DND-41 (cell line): ENCODE data around the gene NLRX1.

Experiments used
- EZH2 ChIP-seq: IDR thresholded peaks from 3 replicates; pipeline ENCODE4 v1.6.1; 2012; ENCODE audit warnings: borderline replicate concordance, low read depth, mild to moderate bottlenecking, moderate library complexity, low read length, inconsistent platforms; ENCODE audit not compliant: severe bottlenecking
- TF ChIP-seq, protein P1 (sequence below): IDR thresholded peaks from 2 replicates; pipeline ENCODE4 v1.5.1; 2012; ENCODE audit warnings: borderline replicate concordance, low read length, moderate library complexity, mild to moderate bottlenecking; ENCODE audit not compliant: poor library complexity, severe bottlenecking; ENCODE audit errors: extremely low read depth

DNA sequence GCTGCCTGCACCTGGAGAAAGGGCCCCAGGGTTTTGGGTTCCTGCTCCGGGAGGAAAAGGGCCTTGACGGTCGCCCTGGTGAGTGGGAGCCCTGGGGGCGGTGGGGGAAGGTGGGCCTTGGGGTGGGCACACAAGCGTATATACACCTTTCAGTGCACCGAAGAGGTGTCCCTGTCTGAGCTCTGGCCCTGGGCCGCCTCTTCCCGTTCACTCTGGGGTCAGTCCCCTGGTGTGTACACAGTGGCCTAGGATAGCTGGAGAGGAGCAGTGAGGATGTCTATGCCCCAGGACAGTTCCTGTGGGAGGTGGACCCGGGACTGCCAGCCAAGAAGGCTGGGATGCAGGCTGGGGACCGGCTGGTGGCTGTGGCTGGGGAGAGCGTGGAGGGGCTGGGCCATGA lies 19.5 kb downstream of the NLRX1 start:
- TF ChIP-seq, protein P1, sequence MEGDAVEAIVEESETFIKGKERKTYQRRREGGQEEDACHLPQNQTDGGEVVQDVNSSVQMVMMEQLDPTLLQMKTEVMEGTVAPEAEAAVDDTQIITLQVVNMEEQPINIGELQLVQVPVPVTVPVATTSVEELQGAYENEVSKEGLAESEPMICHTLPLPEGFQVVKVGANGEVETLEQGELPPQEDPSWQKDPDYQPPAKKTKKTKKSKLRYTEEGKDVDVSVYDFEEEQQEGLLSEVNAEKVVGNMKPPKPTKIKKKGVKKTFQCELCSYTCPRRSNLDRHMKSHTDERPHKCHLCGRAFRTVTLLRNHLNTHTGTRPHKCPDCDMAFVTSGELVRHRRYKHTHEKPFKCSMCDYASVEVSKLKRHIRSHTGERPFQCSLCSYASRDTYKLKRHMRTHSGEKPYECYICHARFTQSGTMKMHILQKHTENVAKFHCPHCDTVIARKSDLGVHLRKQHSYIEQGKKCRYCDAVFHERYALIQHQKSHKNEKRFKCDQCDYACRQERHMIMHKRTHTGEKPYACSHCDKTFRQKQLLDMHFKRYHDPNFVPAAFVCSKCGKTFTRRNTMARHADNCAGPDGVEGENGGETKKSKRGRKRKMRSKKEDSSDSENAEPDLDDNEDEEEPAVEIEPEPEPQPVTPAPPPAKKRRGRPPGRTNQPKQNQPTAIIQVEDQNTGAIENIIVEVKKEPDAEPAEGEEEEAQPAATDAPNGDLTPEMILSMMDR, result no peak
- no peak for TF ChIP-seq EZH2
